NCI-H1105 (cell line): Measurements from ENCODE around the gene USH1G.
"Not testable (repeated sequence)": the region's sequence is repeated elsewhere in the genome, so short reads cannot be mapped to it uniquely, and the experiment has no call there.

Experiments used
- DNase-seq: peaks from one replicate; lab custom pipeline; 2025; lab: John Stamatoyannopoulos, UW

USH1G gene

DNA sequence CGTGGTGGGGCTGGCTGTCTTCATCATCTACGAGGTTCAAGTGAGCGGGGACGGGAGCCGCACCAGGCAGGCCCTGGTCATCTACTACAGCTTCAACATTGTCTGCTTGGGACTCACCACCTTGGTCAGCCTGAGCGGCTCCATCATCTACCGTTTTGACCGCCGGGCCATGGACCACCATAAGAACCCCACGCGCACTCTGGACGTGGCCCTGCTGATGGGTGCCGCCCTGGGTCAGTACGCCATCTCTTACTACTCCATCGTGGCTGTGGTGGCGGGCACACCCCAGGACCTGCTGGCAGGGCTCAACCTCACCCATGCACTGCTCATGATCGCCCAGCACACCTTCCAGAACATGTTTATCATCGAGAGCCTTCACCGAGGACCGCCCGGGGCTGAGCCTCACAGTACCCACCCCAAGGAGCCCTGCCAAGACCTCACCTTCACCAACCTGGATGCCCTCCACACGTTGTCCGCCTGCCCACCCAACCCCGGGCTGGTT, 7.5 kb upstream of the USH1G start:
- DNase-seq = no peak

DNA sequence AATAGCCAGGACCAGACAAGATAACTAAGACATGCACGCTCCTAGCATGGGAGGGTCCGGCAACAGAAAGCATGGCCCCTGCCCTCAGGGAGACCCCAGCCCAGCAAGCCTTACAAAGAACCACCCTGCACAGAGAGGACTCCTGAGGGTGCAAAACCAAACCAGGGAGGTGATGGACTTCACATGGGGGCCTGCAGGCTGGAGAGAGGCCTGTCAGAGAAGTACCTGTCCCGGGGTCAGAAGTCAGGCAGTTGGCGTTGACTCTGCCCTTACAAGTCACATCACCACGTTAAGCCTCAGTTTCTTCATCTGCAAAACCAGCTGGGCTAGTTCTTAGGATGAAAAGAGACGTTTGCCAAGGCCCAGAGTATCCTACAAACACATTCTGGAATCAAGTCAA, 5.7 kb upstream of the USH1G start:
- DNase-seq = no peak

DNA sequence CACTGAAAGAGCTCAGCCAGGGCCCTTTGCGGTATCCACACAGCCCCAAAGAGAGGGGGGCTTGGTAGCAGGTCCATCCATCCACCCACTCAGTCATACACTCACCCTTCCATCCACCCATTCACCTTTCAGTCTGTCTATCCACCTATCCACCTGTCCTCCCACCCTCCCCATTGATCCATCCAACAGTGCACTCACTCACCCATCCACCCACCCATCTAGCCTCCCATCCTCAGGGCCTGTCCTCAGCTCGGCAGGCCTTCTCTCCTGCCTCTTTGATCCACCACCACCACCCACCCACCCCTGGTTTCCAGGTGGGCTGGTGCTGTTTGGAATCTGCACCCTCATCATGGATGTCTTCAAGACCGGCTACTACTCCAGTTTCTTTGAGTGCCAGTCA, 2.2 kb upstream of the USH1G start:
- DNase-seq = no peak

DNA sequence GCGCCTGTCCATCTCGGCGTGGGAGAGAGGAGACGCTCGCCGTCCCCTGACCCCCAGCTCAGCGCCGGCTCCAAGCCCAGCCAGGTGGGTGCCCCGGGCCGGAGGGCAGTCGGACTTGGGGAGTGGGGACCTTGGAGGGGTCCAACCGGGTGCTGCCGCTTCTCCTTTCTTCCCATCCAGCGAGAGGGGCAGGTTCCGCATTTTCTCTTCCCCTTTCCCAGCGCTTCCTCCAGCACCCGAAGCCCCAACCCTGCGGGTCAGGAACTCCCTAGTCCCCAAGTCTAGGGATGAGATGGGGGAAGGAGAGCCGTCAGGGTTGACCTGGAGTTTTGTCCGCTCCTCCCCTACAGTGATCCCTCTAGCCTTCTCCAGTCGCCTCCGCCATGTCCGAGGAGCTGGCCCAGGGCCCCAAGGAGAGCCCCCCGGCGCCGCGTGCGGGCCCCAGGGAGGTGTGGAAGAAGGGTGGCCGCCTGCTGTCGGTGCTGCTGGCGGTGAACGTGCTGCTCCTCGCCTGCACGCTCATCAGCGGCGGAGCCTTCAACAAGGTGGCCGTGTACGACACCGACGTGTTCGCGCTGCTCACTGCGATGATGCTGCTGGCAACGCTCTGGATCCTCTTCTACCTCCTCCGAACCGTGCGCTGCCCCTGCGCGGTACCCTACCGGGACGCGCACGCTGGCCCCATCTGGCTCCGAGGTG, 1.3 kb upstream of the USH1G start, which contains the start of gene OTOP2:
TSS of gene OTOP2 (plus strand) at position 24 of the 699 bp plus-strand sequence. CDS start at position 384, 360 bp downstream.
- DNase-seq = no peak

DNA sequence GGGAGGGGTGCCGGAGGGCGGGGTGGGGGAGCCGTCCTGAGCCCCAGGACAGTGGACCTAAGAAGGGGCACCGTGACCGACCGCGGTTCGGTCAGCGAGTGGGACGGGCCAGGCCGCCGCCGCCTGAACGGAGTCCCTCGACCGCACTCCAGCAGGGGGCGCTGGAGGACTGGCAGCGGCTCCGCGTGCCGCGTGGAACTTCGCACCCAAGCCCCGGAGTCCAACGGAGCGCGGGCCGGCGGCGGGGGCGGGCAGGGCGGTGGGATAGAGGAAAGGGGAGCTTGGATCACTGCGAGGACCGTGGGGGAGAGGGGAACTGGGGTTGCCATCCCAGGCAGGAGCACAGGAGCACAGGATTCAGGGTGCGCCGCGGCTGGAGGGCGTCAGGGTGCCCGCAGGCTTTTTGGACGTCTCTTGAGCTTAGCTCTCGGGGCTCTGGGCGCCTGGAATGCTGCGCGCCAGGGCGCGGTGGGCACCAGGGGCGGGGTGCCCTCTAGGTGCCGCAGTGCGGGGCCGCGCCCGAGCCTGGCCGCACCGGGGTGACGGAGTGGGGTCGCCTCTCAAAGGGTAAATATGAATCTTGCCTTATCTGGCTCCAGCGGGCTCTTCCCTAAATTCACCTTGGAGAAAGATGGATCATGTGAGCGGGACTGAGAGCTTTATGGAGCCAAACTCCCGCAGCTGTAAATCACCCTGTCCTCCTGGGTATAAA, 639 bp upstream of the USH1G start:
- DNase-seq = peak; percentile 33

DNA sequence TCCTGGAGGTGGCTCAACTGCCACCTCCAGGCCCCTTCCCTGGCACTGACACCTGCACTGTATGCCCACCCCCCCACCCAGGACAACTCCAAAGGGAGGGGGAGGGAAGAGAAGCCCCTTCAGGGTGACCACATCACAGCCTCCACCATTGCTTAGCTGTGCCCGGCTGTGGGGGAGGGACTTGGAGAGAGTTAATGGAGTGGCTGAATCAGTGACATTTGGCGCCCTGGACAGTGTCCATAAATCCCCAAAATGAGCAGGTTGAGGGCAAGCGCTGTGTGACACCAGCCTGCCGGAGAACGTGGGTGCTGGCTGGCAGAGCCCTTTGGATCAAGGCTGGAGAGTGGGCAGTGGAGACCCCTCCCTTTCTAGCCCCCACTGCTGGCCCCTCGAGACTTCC, 883 bp downstream of the USH1G start:
- no peak for DNase-seq

DNA sequence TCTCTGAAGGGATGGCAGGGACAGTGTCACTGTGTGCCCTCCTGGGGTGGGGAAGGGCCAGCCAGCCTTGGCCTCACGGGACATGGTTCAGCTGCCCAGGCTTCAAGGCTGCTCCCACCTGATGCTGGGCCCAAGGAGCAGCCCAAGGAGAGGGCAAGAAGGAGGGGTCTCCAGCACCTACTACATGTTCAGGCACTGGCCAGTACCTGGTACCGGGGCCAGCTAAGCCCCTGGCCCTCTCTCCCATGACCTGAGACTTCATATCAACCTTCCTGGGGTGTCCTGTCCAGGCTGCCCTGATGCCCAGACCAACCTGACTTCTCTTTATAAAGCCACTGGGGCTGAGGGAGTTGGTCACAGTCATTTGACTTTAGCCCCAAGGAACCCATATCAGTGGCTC, 1.3 kb downstream of the USH1G start:
- no peak for DNase-seq

DNA sequence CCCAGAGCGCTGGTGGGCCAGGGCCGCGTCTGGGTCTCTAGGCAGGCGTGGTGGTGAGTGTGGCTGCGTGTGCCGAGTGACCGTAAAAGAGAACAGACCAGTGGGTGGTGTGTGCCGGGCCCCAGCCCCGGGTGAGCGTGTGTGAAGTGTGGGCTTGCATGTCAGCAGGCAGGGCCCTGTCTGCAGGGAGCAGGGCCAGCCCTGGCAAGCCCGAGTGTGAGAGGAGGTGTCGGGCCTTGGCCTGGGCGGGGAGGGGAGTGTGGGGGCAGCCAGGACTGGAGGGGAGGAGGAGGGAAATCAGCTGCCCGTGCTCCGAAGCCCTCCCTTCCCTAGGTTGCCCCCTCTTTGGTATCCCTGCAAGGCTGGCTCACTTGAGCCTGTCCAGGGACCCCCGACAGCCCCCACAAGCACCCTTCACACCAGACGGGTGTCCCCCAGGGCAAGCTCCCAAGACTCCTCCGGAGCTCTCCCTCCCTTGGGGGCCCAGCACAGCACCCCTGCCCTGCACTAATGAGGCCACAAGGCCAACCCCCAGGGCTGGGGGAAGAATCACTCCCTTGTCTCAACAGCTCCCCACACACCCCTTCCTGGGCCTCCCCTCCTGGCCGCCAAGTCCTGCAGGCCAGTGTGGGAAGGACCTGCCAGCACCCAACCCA, 1.9 kb downstream of the USH1G start:
- no peak for DNase-seq

DNA sequence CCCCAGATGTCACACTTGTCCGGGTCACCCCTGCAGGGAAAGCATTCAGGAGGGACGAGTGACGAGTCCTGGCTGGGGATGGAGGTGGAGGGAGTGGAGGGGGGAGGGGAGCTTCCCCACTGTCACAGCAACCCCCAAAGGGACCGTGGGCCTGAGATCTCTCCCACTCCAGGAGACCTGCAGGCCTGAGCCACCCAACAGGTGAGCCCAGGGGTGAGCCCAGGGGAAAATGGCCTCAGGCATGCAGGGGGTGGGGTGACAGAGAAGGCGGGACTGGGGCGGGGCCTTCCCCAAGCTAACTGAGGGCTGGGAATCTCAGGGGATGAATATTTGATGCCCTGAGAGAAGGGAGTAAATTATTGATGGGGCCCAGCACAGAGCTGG, 2.4 kb downstream of the USH1G start:
- no peak for DNase-seq

DNA sequence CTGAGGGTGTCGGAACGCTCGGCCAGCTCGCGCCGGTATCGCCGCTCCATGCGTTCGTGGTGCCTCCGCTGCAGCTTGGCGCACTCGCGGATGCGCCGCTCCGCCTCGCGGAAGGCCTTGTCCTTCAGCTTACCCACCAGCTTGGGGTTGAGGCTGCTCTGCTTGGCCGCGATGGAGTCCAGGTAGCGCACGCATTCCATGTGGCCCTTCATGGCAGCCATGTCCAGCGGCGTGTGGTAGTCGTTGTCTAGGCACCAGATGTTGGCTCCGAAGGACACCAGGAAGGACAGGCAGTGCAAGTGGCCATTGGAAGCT, 2.8 kb downstream of the USH1G start:
- no peak for DNase-seq

DNA sequence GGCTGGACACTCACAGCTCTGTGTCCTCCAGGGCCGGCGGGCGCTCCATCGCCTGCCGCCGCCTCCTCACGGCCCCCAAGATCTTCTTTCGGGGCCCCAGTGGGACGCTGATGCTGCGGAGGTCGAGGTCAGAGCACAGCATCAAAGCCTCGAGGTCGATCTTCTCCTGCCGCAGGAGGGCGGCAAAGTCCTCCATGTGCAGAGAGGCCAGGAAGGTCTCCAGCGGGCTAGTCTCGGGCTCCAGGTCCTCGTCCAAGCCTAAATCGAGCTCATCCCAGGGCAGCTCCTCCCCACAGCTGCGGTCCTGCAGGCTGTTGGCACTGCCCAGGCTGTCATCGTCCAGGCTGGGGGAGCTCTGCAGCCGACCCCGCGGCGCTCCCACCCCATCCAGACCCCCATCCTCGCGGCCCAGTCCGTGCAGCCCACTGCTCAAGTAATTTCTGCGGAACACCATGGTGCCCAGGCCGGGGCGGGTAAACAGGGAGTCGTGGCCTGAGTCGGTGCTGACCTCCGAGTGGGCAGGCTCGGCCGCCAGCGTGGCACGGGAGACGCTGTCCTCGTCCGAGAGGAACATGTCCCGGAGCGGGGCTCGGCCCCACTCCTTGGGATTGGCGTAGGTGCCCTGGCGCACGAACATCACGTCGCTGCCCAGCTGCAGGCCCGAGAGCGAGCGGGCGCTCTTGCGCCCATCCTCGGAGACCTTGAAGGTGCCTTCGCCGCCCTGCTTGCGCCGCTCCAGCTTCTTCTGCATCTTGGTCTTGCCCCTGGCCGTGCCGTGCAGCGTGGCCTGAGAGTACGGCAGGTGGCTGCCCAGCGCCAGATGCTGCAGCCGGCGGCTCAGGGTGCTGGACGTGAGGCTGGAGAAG, 3.4 kb downstream of the USH1G start:
- no peak for DNase-seq

DNA sequence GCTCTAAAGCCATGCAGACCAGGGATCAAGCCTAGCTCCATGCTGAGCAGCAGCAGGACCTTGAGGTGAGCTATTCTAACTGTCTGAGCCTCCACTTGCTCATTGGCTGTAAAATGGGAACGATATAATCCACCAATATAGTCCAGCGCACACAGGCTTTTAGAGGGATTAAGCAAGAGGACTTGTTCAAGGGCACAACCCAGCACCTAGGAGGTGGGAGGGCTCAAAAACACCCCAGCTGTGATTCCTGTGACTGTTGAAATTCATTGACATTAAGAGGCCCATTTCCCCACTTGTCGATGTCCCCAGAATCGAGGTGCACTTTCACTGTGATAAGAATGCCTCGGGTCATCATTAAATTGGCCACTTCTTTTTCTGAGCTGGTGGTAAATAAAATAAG, 4.1 kb downstream of the USH1G start:
- no peak for DNase-seq

DNA sequence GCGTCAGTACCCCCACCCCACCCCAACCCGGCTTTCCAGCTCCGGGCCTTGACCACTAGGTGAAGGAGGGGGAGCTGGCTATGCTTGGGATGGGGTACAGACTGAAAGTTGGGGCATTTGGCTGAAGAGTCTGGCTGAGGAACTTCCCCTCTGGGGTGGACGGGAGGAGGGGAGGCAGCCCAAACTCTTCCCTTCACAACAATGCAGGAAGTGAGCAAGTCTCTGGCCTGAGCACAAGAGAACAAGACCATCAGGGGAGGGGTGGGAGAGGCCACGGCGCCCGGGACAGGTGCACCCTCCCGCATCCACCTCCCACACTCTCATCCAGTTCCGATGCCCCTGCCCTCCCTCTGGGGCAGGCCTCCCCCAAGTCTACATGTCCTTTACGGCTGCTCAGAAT, 5.6 kb downstream of the USH1G start:
- no peak for DNase-seq

DNA sequence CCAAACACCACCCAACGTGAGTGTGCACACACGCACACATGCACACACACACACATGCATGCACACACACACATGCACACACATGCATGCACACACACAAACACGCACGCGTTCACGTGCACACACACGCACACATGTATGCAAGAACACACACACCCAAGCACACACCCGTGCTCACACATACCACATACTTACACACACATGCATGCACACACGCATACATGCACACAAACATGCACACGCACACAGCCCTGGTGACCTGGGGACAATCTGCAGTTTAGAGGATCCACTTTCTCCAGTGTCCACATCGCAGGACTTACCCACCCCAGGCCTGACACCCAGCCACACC, 6.2 kb downstream of the USH1G start:
- no peak for DNase-seq

DNA sequence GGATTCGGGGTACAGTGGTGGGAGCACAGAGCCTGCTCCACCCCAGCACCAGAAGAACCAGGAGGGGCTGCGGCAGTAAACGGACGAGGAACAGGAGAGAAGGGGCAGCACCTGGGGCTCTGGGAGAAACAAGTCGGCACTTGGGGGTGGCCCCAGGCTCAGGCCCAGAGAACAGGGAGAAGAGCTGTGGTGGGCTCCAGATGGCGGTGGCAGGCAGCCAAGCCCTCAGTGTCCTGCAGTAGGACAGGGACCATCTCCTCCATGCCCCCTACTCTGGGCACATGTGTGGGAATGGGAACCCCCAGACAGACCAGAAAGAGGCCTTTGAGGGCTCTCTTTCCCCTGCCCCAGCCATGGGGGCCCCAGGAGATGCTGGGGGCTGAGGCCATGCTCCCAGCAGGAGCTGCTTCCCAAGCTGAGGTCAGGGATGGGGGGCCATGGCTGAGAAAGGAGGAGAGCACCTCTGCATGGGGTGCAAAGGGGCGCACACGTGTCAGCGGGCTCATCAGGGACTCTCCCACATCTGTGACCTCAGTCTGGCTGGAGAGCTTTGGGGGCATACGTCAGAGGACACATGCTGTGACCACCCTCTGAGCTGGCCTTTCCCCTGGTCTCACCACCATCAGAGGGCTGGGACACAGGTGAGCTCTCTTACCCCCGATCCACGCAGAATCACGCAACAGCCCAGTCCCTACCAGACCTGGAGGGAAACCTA, 6.8 kb downstream of the USH1G start:
- no peak for DNase-seq

DNA sequence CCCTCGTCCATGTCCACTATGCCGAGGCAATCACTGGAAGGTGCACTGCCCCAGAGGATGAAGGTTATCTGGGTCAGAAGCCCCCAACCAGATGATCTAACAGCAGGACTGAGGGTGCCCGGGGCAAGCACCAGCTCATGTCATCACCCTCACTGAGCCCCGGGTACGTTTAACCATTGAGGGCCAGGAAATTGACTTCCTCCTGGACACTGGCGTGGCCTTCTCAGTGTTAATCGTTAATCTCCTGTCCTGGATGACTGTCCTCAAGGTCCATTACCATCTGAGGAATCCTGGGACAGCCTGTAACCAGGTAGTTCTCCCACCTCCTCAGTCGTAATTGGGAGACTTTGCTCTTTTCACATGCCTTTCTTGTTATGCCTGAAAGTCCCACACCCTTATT, 11.6 kb downstream of the USH1G start:
- DNase-seq = not testable (repeated sequence)

DNA sequence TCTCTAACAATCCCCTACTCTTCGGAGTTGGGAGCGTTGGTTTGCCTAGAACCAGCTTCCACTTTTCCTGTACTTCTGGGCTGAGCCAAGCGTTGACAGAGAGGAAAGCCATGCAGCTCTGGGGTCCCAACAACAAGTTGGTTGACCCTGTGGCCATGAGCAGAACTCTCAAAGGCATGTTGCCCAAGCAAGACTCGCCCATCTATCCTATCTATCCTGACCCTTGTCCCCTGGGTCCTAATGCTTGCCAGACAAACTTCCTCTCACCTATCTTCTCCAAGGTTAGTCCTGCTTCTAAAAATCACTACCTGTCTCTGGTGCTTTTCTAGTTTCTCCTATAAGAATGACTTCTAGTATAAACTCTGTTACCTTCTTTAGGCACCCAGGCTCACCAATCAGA, 14.0 kb downstream of the USH1G start:
- not testable (repeated sequence) for DNase-seq

DNA sequence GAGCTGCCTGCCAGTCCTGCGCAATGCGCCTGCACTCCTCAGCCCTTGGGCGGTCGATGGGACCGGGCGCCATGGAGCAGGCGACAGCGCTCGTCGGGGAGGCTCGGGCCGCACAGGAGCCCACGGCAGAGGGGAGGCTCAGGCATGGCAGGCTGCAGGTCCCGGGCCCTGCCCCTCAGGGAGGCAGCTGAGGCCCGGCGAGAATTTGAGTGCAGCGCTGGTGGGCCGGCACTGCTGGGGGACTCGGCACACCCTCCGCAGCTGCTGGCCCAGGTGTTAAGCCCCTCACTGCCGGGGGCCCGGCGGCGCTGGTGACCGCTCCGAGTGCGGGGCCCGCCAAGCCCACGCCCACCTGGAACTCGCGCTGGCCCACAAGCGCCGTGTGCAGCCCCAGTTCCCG, 16.0 kb downstream of the USH1G start:
- DNase-seq = no peak

DNA sequence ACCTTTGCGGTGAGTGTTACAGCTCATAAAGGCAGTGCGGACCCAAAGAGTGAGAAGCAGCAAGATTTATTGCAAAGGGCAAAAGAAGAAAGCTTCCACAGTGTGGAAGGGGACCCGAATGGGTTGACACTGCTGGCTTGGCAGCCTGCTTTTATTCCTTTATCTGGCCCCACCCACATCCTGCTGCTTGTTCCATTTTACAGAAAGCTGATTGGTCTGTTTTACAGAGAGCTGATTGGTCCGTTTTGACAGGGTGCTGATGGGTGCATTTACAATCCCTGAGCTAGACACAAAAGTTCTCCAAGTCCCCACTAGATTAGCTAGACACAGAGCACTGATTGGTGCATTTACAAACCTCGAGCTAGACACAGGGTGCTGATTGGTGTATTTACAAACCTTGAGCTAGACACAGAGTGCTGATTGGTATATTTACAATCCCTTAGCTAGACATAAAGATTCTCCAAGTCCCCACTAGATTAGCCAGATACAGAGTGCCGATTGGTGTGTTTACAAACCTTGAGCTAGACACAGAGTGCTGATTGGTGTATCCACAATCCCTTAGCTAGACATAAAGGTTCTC, 16.8 kb downstream of the USH1G start:
- DNase-seq = not testable (repeated sequence)

DNA sequence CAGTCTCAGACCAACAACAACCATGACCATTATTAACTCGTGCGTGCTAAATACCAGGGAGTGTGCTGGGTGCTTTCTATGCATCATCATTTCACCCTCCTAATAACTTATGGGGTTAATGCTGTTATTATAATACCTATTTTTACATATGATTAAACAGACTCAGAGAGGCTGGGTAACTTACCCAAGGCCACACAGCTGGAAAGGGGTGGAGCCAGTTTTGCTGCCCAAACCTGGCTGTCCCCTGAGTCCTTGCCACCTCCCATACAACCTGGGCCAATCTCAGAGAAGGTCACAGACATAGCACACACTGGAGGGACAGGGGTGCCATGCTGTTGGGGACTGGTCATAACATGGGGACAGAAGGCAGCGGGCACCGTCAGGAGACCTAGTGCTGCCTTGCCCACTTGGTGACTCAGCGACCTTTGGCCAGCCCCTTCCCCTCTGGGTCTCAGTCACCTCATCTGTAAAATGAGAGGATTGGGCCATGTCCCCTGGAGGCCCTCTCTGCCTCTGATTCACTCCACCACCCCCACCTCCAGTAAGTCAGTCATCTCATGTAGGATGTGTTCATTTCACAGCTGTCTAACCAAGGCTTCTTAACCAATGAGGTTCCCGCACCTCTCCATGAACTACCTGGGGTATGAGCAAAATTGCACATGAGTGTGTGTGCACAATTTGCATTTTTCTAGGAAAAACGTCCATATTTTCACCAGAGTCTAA, 18.2 kb downstream of the USH1G start:
- no peak for DNase-seq

DNA sequence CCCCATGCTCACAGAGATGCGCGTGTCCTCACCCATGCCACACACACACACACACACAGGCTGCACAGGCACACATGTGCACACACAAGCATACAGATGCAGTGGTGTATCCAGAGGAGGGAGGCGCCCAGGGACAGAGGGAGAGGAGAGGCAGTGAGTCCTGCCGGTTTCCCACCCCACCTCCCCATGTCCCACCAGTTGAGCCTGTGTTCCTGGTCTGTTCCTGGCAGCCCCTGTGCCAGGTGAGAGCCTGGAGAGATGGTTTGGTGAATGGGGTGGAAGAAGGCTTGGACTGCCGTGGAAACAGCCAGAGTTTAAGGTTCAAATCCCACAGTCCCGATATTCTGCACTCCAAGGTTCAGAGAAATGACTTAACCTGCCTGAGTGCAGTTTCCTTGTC, 19.4 kb downstream of the USH1G start:
- DNase-seq = no peak
